OCI-LY1 (cell line): Measurements from ENCODE around the gene RNASE4.
A peak's percentile ranks its signal among the peaks of the same experiment; 100 is the strongest.
"Not testable (repeated sequence)": the region's sequence is repeated elsewhere in the genome, so short reads cannot be mapped to it uniquely, and the experiment has no call there.

Experiments
- H2AFZ ChIP-seq: fragments of 200-600 bp; sonication (generic), shearing (Covaris generic); 2 replicates; pipeline ENCODE4 v1.6.0; 2014; ENCODE audit warnings: antibody characterized with exemption, mild to moderate bottlenecking, low read length
- H3F3A ChIP-seq: fragments of 200-600 bp; sonication (generic), shearing (Covaris generic); 2 replicates; pipeline ENCODE4 v1.6.0; 2014; ENCODE audit warnings: mild to moderate bottlenecking, antibody characterized with exemption, low read length, moderate library complexity; ENCODE audit not compliant: insufficient read depth
- H3K27ac ChIP-seq: fragments of 200-600 bp; sonication (generic); 2 replicates; pipeline ENCODE4 v1.5.1; 2014; ENCODE audit warnings: low read length, mixed run types, mild to moderate bottlenecking, low read depth; ENCODE audit not compliant: poor library complexity, severe bottlenecking
- H3K27me3 ChIP-seq: fragments of 200-600 bp; sonication (generic); 2 replicates; pipeline ENCODE4 v1.6.0; 2014; ENCODE audit warnings: antibody characterized with exemption, mild to moderate bottlenecking, low read length, moderate library complexity; ENCODE audit not compliant: insufficient read depth
- H3K36me3 ChIP-seq: fragments of 200-600 bp; sonication (generic); 2 replicates; pipeline ENCODE4 v1.6.1; 2014; ENCODE audit warnings: mild to moderate bottlenecking, antibody characterized with exemption, low read length, moderate library complexity, mixed read lengths; ENCODE audit not compliant: insufficient read depth
- H3K4me1 ChIP-seq: fragments of 200-600 bp; sonication (generic); 2 replicates; pipeline ENCODE4 v1.5.1; 2014; ENCODE audit warnings: mild to moderate bottlenecking, low read length, moderate library complexity; ENCODE audit not compliant: insufficient read depth, severe bottlenecking
- H3K4me2 ChIP-seq: fragments of 200-600 bp; sonication (generic), shearing (Covaris generic); 2 replicates; pipeline ENCODE4 v1.6.1; 2014; ENCODE audit warnings: low read length
- H3K4me3 ChIP-seq: fragments of 200-600 bp; sonication (generic); 2 replicates; pipeline ENCODE4 v1.5.1; 2014; ENCODE audit warnings: low read length, low read depth, mild to moderate bottlenecking, mixed read lengths; ENCODE audit not compliant: poor library complexity, severe bottlenecking
- H3K79me2 ChIP-seq: fragments of 200-600 bp; shearing (Covaris generic); 2 replicates; pipeline ENCODE4 v1.6.1; 2016; ENCODE audit warnings: mixed run types, low read length, mixed read lengths; ENCODE audit not compliant: insufficient read depth
- H3K9ac ChIP-seq: fragments of 200-600 bp; sonication (generic), shearing (Covaris generic); 2 replicates; pipeline ENCODE4 v1.6.1; 2014; ENCODE audit warnings: mild to moderate bottlenecking, low read length, mixed read lengths
- H3K9me2 ChIP-seq: fragments of 200-600 bp; sonication (generic), shearing (Covaris generic); 2 replicates; pipeline ENCODE4 v1.6.1; 2014; ENCODE audit warnings: low read depth, mild to moderate bottlenecking, low read length, mixed read lengths
- H3K9me3 ChIP-seq: fragments of 200-600 bp; shearing (Covaris generic); 2 replicates; pipeline ENCODE4 v1.6.1; 2014; ENCODE audit warnings: low read length, mixed read lengths
- H4K20me1 ChIP-seq: fragments of 200-600 bp; sonication (generic), shearing (Covaris generic); 2 replicates; pipeline ENCODE4 v1.6.0; 2016; ENCODE audit warnings: mild to moderate bottlenecking, low read length; ENCODE audit not compliant: insufficient read depth
- CTCF ChIP-seq: fragments of 200-600 bp; sonication (generic), shearing (Covaris generic); IDR thresholded peaks from 2 replicates; pipeline ENCODE4 v1.5.1; 2017; ENCODE audit warnings: mild to moderate bottlenecking, antibody characterized with exemption, low read length, moderate library complexity, mixed read lengths
- EZH2 ChIP-seq: fragments of 200-600 bp; sonication (generic), shearing (Covaris generic); IDR thresholded peaks from 2 replicates; pipeline ENCODE4 v1.8.0; 2017; ENCODE audit warnings: borderline replicate concordance, mixed run types, mild to moderate bottlenecking, antibody characterized with exemption, low read length, moderate library complexity, mixed read lengths

RNASE4 gene

GRCh38 chr14:20661197-20661596 is 23.2 kb upstream of the RNASE4 start:
- H3K9me2 ChIP-seq, result no peaks in the 10 kb centered on the region
- H2AFZ ChIP-seq, result no peak overlapping the region
- no peaks in the 10 kb centered on the region for H3F3A ChIP-seq
- no peaks in the 10 kb centered on the region for H3K27me3 ChIP-seq
- H3K4me3 ChIP-seq, result no peak overlapping the region
- no peak overlapping the region for H3K4me2 ChIP-seq
- no peaks in the 10 kb centered on the region for H4K20me1 ChIP-seq
- peaks cover 32% of the 10 kb centered on the region for H3K4me1 ChIP-seq
- no peak overlapping the region for H3K27ac ChIP-seq
- H3K79me2 ChIP-seq, result no peaks in the 10 kb centered on the region
- TF ChIP-seq EZH2, result no peak
- TF ChIP-seq CTCF, result no peak
- H3K9ac ChIP-seq, result no peak overlapping the region
- no peaks in the 10 kb centered on the region for H3K36me3 ChIP-seq
- H3K9me3 ChIP-seq, result no peaks in the 10 kb centered on the region

GRCh38 chr14:20662968-20663732 is 21.2 kb upstream of the RNASE4 start:
- H3K4me3 ChIP-seq, result peak overlapping the region; percentile 70
- peak overlapping the region; percentile 82 for H3K4me2 ChIP-seq
- TF ChIP-seq EZH2 (no peak), CTCF (peak; percentile 71)
- H3K27me3 ChIP-seq, result no peaks in the 10 kb centered on the region
- H3K79me2 ChIP-seq, result no peaks in the 10 kb centered on the region
- H3F3A ChIP-seq, result no peaks in the 10 kb centered on the region
- no peaks in the 10 kb centered on the region for H4K20me1 ChIP-seq
- H3K9me2 ChIP-seq, result no peaks in the 10 kb centered on the region
- H3K9ac ChIP-seq, result no peak overlapping the region; the same call in 1 of the 2 replicates
- H2AFZ ChIP-seq, result no peak overlapping the region
- no peaks in the 10 kb centered on the region for H3K36me3 ChIP-seq
- peaks cover 51% of the 10 kb centered on the region for H3K4me1 ChIP-seq
- no peak overlapping the region for H3K27ac ChIP-seq
- no peaks in the 10 kb centered on the region for H3K9me3 ChIP-seq

- Histone ChIP-seq H3K4me2 (peak overlapping the region; percentile 82), H3K4me3 (peak overlapping the region; percentile 70), H3K27ac (peak overlapping the region; percentile 71), H2AFZ (0 out of 2 replicates have a peak overlapping the region, but pooled peaks have one; percentile 27), H3K4me1 (peaks cover 58% of the 10 kb centered on the region), H3K9ac (peak overlapping the region; percentile 64)
- H3K9me2 ChIP-seq, H4K20me1 ChIP-seq, H3K9me3 ChIP-seq, H3F3A ChIP-seq, H3K79me2 ChIP-seq, H3K27me3 ChIP-seq, H3K36me3 ChIP-seq: not testable (repeated sequence)
Measured at GRCh38 chr14:20666400-20666961, 17.9 kb upstream of the RNASE4 start.

- H3K9me2 ChIP-seq, result no peaks in the 10 kb centered on the region
- H3K79me2 ChIP-seq, result no peaks in the 10 kb centered on the region
- TF ChIP-seq EZH2, result no peak
- TF ChIP-seq CTCF, result no peak
- H3K36me3 ChIP-seq, result no peaks in the 10 kb centered on the region
- no peak overlapping the region for H2AFZ ChIP-seq
- peak overlapping the region; percentile 46 for H3K27ac ChIP-seq
- H4K20me1 ChIP-seq, result no peaks in the 10 kb centered on the region
- H3K4me2 ChIP-seq, result peak overlapping the region; percentile 13
- no peak overlapping the region for H3K4me3 ChIP-seq
- H3K4me1 ChIP-seq, result peaks cover 58% of the 10 kb centered on the region
- no peaks in the 10 kb centered on the region for H3K9me3 ChIP-seq
- no peaks in the 10 kb centered on the region for H3K27me3 ChIP-seq
- H3K9ac ChIP-seq, result no peak overlapping the region
- H3F3A ChIP-seq, result no peaks in the 10 kb centered on the region
Measured at GRCh38 chr14:20667957-20668356, 16.4 kb upstream of the RNASE4 start.
